PC-3 (cell line): ENCODE measurements around the gene PTGES. TPM values are rescaled to one million over a fixed set of nuclear protein-coding genes. Genes with fewer than 3 reads are reported as not detected.
"Not testable (repeated sequence)": the region's sequence is repeated elsewhere in the genome, so short reads cannot be mapped to it uniquely, and the experiment has no call there.

ENCODE experiments used
- ATAC-seq: fragments of 200-7000 bp; cut with Tn5 transposase; 2 replicates; pipeline ENCODE4 v1.9.1; 2020; ENCODE audit warnings: mild to moderate bottlenecking, moderate library complexity
- BruUV-seq: library from RNA; stranded (reverse); fragments of 400-500 nt; replicated peaks from 2 replicates; lab custom pipeline; 2021; lab: Mats Ljungman, UMichigan
- CTCF ChIA-PET: fragments of 300-600 bp; sonication (Branson Sonifier 250); formaldehyde crosslinking; loops from one replicate; lab custom pipeline; 2022; ENCODE audit warnings: antibody characterized with exemption; lab: Charles Lee
- POLR2A ChIA-PET: fragments of 300-600 bp; sonication (Branson Sonifier 250); formaldehyde crosslinking; loops from one replicate; lab custom pipeline; 2022; ENCODE audit warnings: antibody characterized with exemption; ENCODE audit not compliant: unreplicated experiment; lab: Charles Lee
- DNase-seq: peaks from one replicate; pipeline ENCODE4 v3.0.0-alpha.2; 2015
- H2AFZ ChIP-seq: fragments of 300-600 bp; sonication (generic); 2 replicates; pipeline ENCODE4 v1.6.0; 2016; ENCODE audit warnings: antibody characterized with exemption, low read length
- H3F3A ChIP-seq: fragments of 300-600 bp; sonication (generic); one replicate; pipeline ENCODE4 v1.6.0; 2017; ENCODE audit warnings: antibody characterized with exemption, low read length, control low read depth, mild to moderate bottlenecking; ENCODE audit not compliant: unreplicated experiment
- H3K27ac ChIP-seq: fragments of 300-600 bp; sonication (generic); 2 replicates; pipeline ENCODE4 v1.5.1; 2016; ENCODE audit warnings: mild to moderate bottlenecking, low read length
- H3K27me3 ChIP-seq: fragments of 300-600 bp; sonication (generic); 2 replicates; pipeline ENCODE4 v1.6.1; 2016; ENCODE audit warnings: low read length, mixed read lengths
- H3K36me3 ChIP-seq: fragments of 300-600 bp; sonication (generic); 2 replicates; pipeline ENCODE4 v1.6.1; 2016; ENCODE audit warnings: low read depth, mixed run types, low read length, mixed read lengths
- H3K4me1 ChIP-seq: fragments of 300-600 bp; sonication (generic); 2 replicates; pipeline ENCODE4 v1.5.1; 2016; ENCODE audit warnings: low read length; ENCODE audit not compliant: insufficient read depth
- H3K4me2 ChIP-seq: fragments of 300-600 bp; sonication (generic); 2 replicates; pipeline ENCODE4 v1.6.0; 2016; ENCODE audit warnings: low read length
- H3K4me3 ChIP-seq: fragments of 300-600 bp; sonication (generic); 2 replicates; pipeline ENCODE4 v1.5.1; 2016; ENCODE audit warnings: mild to moderate bottlenecking, low read length, mixed read lengths
- H3K79me2 ChIP-seq: fragments of 300-600 bp; sonication (generic); 2 replicates; pipeline ENCODE4 v1.6.1; 2017; ENCODE audit warnings: low read length, mixed read lengths
- H3K9ac ChIP-seq: fragments of 300-600 bp; sonication (generic); 2 replicates; pipeline ENCODE4 v1.6.0; 2016; ENCODE audit warnings: mild to moderate bottlenecking, low read length
- H3K9me2 ChIP-seq: fragments of 300-600 bp; sonication (generic); replicated peaks from 2 replicates; pipeline ENCODE4 v1.6.1; 2016; ENCODE audit warnings: mixed run types, low read length, mixed read lengths
- H3K9me3 ChIP-seq: fragments of 300-600 bp; sonication (generic); 2 replicates; pipeline ENCODE4 v1.6.1; 2016; ENCODE audit warnings: low read length, mixed read lengths
- H4K20me1 ChIP-seq: fragments of 300-600 bp; sonication (generic); 2 replicates; pipeline ENCODE4 v1.6.1; 2016; ENCODE audit warnings: low read length, mixed read lengths
- EZH2 ChIP-seq: fragments of 300-600 bp; sonication (generic); IDR thresholded peaks from one replicate; pipeline ENCODE4 v1.6.1; 2017; ENCODE audit warnings: antibody characterized with exemption, mild to moderate bottlenecking, low read length; ENCODE audit not compliant: unreplicated experiment
- EZH2phosphoT487 ChIP-seq: fragments of 300-600 bp; sonication (generic); IDR thresholded peaks from 2 replicates; pipeline ENCODE4 v1.6.1; 2018; ENCODE audit warnings: mild to moderate bottlenecking, antibody characterized with exemption, low read length, borderline replicate concordance
- intact Hi-C: fragments of 100-400 bp; cut with micrococcal nuclease; formaldehyde crosslinking; loops from 2 replicates; pipeline ENCODE4 v1.9.0; 2023
- total RNA-seq: library from RNA; depleted of rRNA; stranded (reverse); fragments of >200 nt; gene quantifications from 2 replicates; pipeline ENCODE4 v1.2.3, GENCODE V29; 2014
- TF ChIP-seq, protein P1 (sequence below): fragments of 300-600 bp; sonication (generic); conservative IDR thresholded peaks from 2 replicates; pipeline ENCODE4 v1.5.1; 2017; ENCODE audit warnings: antibody characterized with exemption, low read depth, mild to moderate bottlenecking, low read length

Gene PTGES
- total RNA-seq, 1 experiment from 2014 or later, result 21.0 TPM

GRCh38 chr9:129761293-129761900 lies 8.6 kb upstream of the PTGES start:
- Histone ChIP-seq H3K27me3 (no peaks in the 10 kb centered on the region), H3F3A (no peaks in the 10 kb centered on the region), H3K36me3 (no peaks in the 10 kb centered on the region), H4K20me1 (no peaks in the 10 kb centered on the region), H3K9me3 (no peaks in the 10 kb centered on the region), H2AFZ (no peak overlapping the region), H3K4me2 (no peak overlapping the region), H3K9ac (no peak overlapping the region; the same call in 1 of the 2 replicates), H3K9me2 (no peaks in the 10 kb centered on the region), H3K4me3 (no peak overlapping the region), H3K27ac (peak overlapping the region; percentile 47), H3K79me2 (no peaks in the 10 kb centered on the region), H3K4me1 (peaks cover 20% of the 10 kb centered on the region)
- intact Hi-C loops, result no loop called here
- no peak for ATAC-seq
- BruUV-seq, result no TSS peak
- CTCF ChIA-PET, result interaction anchor here (1.0 kb wide), 1 partner anchor 15 kb away, joined by 3 read pairs; no protein-coding TSS in a partner anchor
- no peak for TF ChIP-seq EZH2
- TF ChIP-seq, protein P1, sequence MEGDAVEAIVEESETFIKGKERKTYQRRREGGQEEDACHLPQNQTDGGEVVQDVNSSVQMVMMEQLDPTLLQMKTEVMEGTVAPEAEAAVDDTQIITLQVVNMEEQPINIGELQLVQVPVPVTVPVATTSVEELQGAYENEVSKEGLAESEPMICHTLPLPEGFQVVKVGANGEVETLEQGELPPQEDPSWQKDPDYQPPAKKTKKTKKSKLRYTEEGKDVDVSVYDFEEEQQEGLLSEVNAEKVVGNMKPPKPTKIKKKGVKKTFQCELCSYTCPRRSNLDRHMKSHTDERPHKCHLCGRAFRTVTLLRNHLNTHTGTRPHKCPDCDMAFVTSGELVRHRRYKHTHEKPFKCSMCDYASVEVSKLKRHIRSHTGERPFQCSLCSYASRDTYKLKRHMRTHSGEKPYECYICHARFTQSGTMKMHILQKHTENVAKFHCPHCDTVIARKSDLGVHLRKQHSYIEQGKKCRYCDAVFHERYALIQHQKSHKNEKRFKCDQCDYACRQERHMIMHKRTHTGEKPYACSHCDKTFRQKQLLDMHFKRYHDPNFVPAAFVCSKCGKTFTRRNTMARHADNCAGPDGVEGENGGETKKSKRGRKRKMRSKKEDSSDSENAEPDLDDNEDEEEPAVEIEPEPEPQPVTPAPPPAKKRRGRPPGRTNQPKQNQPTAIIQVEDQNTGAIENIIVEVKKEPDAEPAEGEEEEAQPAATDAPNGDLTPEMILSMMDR, result no peak
- TF ChIP-seq EZH2phosphoT487, result no peak
- DNase-seq, result no peak
- POLR2A ChIA-PET, result no interaction called here

GRCh38 chr9:129760784-129761183 lies 7.9 kb upstream of the PTGES start:
- intact Hi-C loops, H3K9me3 ChIP-seq, H3K9ac ChIP-seq, DNase-seq, H3K9me2 ChIP-seq, H2AFZ ChIP-seq, POLR2A ChIA-PET, H3K4me3 ChIP-seq, ATAC-seq, H4K20me1 ChIP-seq, H3K79me2 ChIP-seq, H3K4me2 ChIP-seq, CTCF ChIA-PET, BruUV-seq, H3K27me3 ChIP-seq, H3K36me3 ChIP-seq, H3K27ac ChIP-seq, H3F3A ChIP-seq: not testable (repeated sequence)
- H3K4me1 ChIP-seq, result peaks cover 20% of the 10 kb centered on the region

- H3K9me3 ChIP-seq, result no peaks in the 10 kb centered on the region
- no peak overlapping the region for H2AFZ ChIP-seq
- DNase-seq, result no peak
- no peaks in the 10 kb centered on the region for H3F3A ChIP-seq
- CTCF ChIA-PET, result no interaction called here
- no peak overlapping the region for H3K9ac ChIP-seq
- no peaks in the 10 kb centered on the region for H3K9me2 ChIP-seq
- ATAC-seq, result no peak
- POLR2A ChIA-PET, result interaction anchor here (0.6 kb wide), 1 partner anchor 332 kb away, joined by 23 read pairs; no protein-coding TSS in a partner anchor
- H3K4me2 ChIP-seq, result no peak overlapping the region
- TF ChIP-seq, protein P1, result no peak
- no peak for TF ChIP-seq EZH2
- no peak for TF ChIP-seq EZH2phosphoT487
- intact Hi-C loops, result no loop called here
- no peaks in the 10 kb centered on the region for H3K36me3 ChIP-seq
- no TSS peak for BruUV-seq
- H4K20me1 ChIP-seq, result no peaks in the 10 kb centered on the region
- H3K79me2 ChIP-seq, result no peaks in the 10 kb centered on the region
- H3K4me3 ChIP-seq, result no peak overlapping the region
- no peaks in the 10 kb centered on the region for H3K27me3 ChIP-seq
- no peak overlapping the region for H3K27ac ChIP-seq
- H3K4me1 ChIP-seq, result peaks cover 20% of the 10 kb centered on the region
Observed at GRCh38 chr9:129759804-129760502, 7.1 kb upstream of the PTGES start.
